OCI-LY1 (cell line): Measurements from ENCODE around the gene ORC2.
"Not testable (repeated sequence)": the region's sequence is repeated elsewhere in the genome, so short reads cannot be mapped to it uniquely, and the experiment has no call there.

Experiments
- EZH2 ChIP-seq: fragments of 200-600 bp; sonication (generic), shearing (Covaris generic); IDR thresholded peaks from 2 replicates; pipeline ENCODE4 v1.8.0; 2017; ENCODE audit warnings: borderline replicate concordance, mixed run types, mild to moderate bottlenecking, antibody characterized with exemption, low read length, moderate library complexity, mixed read lengths
- TF ChIP-seq, protein P1 (sequence below): fragments of 200-600 bp; sonication (generic), shearing (Covaris generic); IDR thresholded peaks from 2 replicates; pipeline ENCODE4 v1.5.1; 2017; ENCODE audit warnings: mild to moderate bottlenecking, antibody characterized with exemption, low read length, moderate library complexity, mixed read lengths

DNA sequence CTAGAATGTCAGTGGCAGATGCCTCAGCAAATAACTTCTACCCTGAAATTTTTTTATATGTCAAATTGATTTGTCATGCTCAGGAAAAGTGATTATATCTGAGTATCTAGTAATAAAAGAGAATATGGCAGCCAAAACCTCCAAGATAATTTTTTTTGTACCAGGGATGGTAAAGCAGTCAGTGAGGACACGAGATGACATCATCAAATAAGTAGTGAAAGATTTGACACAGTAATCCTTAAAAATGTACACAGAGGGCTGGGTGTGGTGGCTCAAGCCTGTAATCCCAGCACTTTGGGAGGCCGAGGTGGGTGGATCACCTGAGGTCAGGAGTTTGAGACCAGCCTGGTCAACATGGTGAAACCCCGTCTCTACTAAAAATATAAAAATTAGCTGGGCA is 6.6 kb upstream of the ORC2 start:
- TF ChIP-seq, protein P1, sequence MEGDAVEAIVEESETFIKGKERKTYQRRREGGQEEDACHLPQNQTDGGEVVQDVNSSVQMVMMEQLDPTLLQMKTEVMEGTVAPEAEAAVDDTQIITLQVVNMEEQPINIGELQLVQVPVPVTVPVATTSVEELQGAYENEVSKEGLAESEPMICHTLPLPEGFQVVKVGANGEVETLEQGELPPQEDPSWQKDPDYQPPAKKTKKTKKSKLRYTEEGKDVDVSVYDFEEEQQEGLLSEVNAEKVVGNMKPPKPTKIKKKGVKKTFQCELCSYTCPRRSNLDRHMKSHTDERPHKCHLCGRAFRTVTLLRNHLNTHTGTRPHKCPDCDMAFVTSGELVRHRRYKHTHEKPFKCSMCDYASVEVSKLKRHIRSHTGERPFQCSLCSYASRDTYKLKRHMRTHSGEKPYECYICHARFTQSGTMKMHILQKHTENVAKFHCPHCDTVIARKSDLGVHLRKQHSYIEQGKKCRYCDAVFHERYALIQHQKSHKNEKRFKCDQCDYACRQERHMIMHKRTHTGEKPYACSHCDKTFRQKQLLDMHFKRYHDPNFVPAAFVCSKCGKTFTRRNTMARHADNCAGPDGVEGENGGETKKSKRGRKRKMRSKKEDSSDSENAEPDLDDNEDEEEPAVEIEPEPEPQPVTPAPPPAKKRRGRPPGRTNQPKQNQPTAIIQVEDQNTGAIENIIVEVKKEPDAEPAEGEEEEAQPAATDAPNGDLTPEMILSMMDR, result not testable (repeated sequence)
- not testable (repeated sequence) for TF ChIP-seq EZH2
